Activated naive CD8-positive, alpha-beta T cell treated with anti-CD3 and anti-CD28 coated beads for 36 hours (primary cell): Measurements from ENCODE around the gene SPANXA2. TPM values are rescaled to one million over a fixed set of nuclear protein-coding genes. Genes with fewer than 3 reads are reported as not detected.
"Not testable (repeated sequence)": the region's sequence is repeated elsewhere in the genome, so short reads cannot be mapped to it uniquely, and the experiment has no call there.

ENCODE experiments used
- DNase-seq: peaks from one replicate; pipeline ENCODE4 v3.0.0; 2021
- H3K27ac Mint-ChIP-seq: one replicate; pipeline ENCODE4 v1.8.0; 2022; ENCODE audit warnings: mild to moderate bottlenecking, moderate library complexity, mixed read lengths
- H3K27me3 Mint-ChIP-seq: one replicate; pipeline ENCODE4 v1.8.0; 2022; ENCODE audit warnings: mild to moderate bottlenecking, mixed read lengths
- H3K36me3 Mint-ChIP-seq: one replicate; pipeline ENCODE4 v1.8.0; 2021; ENCODE audit warnings: mild to moderate bottlenecking, mixed read lengths
- H3K4me1 Mint-ChIP-seq: one replicate; pipeline ENCODE4 v1.8.0; 2021; ENCODE audit warnings: mixed read lengths
- H3K4me3 Mint-ChIP-seq: one replicate; pipeline ENCODE4 v1.8.0; 2022; ENCODE audit warnings: mild to moderate bottlenecking, moderate library complexity, mixed read lengths
- H3K9me3 Mint-ChIP-seq: one replicate; pipeline ENCODE4 v1.8.0; 2022; ENCODE audit warnings: mixed read lengths
- total RNA-seq, 2 experiments: library from RNA; stranded (reverse); gene quantifications; one replicate each; pipeline ENCODE4 v1.2.3, GENCODE V29; 2021

The SPANXA2 gene, protein sequence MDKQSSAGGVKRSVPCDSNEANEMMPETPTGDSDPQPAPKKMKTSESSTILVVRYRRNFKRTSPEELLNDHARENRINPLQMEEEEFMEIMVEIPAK
- total RNA-seq, result not detected

DNA sequence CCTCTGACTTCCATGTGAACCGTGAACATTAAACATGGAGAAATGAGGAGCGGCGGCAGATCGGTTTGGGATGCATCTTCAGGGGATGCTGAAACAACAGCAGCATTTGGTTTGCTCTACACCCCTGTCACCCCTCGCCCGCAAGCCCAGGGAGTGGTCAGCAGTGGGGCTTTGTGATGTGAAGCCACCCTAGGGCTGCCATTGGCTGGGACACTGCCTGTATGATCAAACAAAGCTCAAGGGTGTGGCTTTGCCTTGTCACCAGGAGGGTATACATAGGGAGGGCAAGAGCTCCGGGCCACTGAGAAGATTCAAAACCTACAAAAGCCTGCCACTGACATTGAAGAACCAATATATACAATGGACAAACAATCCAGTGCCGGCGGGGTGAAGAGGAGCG, at the start of gene SPANXA2:
Gene SPANXA2, plus strand, starts transcription at position 301 of the 400 bp plus-strand sequence. Its CDS starts 60 bp downstream, at position 361.
- H3K27ac Mint-ChIP-seq, DNase-seq, H3K4me3 Mint-ChIP-seq, H3K9me3 Mint-ChIP-seq, H3K27me3 Mint-ChIP-seq, H3K4me1 Mint-ChIP-seq, H3K36me3 Mint-ChIP-seq: not testable (repeated sequence)

DNA sequence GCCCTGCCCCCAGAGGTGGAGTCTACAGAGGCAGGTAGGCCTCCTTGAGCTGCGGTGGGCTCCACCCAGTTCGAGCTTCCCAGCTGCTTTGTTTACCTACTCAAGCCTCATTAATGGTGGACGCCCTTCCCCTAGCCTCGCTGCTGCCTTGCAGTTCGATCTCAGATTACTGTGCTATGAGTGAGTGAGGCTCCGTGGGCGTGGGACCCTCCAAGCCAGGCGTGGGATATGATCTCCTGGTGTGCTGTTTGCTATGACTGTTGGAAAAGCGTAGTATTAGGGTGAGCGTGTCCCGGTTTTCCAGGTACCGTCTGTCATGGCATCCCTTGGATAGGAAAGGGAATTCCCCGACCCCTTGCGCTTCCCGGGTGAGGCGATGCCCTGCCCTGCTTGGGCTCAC, 47.0 kb upstream of the SPANXA2 start:
- H3K4me1 Mint-ChIP-seq, H3K9me3 Mint-ChIP-seq, H3K27ac Mint-ChIP-seq, H3K4me3 Mint-ChIP-seq, H3K27me3 Mint-ChIP-seq, H3K36me3 Mint-ChIP-seq, DNase-seq: not testable (repeated sequence)

DNA sequence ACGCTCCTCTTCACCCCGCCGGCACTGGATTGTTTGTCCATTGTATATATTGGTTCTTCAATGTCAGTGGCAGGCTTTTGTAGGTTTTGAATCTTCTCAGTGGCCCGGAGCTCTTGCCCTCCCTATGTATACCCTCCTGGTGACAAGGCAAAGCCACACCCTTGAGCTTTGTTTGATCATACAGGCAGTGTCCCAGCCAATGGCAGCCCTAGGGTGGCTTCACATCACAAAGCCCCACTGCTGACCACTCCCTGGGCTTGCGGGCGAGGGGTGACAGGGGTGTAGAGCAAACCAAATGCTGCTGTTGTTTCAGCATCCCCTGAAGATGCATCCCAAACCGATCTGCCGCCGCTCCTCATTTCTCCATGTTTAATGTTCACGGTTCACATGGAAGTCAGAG, 4.9 kb upstream of the SPANXA2 start, which contains the start of gene SPANXA1:
Gene SPANXA1, minus strand, starts transcription at position 101 of the 400 bp plus-strand sequence. Its CDS starts 60 bp downstream, at position 41.
- not testable (repeated sequence) for H3K9me3 Mint-ChIP-seq, H3K27me3 Mint-ChIP-seq, H3K36me3 Mint-ChIP-seq, H3K4me1 Mint-ChIP-seq, H3K27ac Mint-ChIP-seq, DNase-seq, H3K4me3 Mint-ChIP-seq

DNA sequence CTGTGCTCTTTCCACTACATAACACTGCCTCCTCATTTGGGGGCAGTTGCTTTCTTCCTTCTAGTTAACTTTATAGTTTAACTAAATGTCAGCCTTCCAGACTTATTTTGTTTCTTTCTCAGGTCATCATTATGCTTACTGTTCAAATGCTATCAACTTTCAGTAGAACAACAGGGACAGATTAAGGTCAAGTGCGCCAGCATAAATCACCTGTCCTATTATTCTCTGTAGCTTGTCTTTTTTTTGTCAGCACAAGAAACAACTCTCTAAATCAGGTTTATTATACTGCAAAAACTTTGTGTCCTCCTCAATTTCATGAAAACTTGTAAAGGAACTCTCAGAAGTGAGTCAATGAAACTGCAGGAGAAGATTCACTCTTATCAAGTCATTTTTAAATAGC, 19.6 kb downstream of the SPANXA2 start:
- Mint-ChIP-seq H3K9me3 (peaks cover 7% of the 10 kb centered on the region), H3K36me3 (no peaks in the 10 kb centered on the region), H3K4me1 (no peaks in the 10 kb centered on the region), H3K27me3 (no peaks in the 10 kb centered on the region), H3K4me3 (no peak overlapping the region), H3K27ac (no peak overlapping the region)
- DNase-seq, result no peak

DNA sequence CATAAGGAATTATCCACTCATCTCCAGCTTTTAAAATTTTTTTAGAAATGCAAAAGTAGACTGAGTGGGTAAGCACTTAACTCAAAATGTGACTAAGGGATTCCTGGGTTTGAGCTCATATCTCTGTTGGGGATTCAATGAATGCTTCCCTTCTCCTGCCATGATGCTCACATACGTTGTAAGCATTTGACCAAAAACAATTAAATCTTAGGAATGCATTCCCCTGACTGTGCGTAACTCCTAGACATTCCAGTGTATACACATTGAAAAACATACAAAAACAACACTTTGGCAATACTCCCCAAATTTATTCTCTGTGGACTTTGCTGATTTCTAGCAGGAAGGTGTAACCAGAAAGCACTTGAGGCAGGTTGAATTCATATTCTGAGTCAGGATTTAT, 29.8 kb downstream of the SPANXA2 start:
- Mint-ChIP-seq H3K36me3 (no peaks in the 10 kb centered on the region), H3K4me1 (no peaks in the 10 kb centered on the region), H3K9me3 (peaks cover 2% of the 10 kb centered on the region), H3K27ac (no peak overlapping the region), H3K4me3 (no peak overlapping the region), H3K27me3 (no peaks in the 10 kb centered on the region)
- DNase-seq, result no peak

DNA sequence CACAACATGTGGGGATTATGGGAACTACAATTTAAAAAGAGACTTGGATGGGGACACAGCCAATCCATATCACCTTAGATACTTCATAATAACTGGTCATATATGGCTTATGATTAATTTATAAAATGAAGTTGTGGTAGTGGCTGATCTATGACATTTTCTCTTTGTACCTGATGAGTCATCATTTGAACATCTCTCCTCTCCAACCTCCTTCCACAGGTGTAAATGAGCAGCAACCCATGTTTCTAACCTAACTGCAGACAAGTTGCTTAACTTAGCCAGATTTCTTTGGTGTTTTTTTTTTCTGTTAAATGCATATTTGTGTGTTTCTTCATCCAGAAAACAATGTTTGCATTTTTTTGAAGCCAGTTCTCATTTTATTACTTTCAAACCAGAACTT, 42.6 kb downstream of the SPANXA2 start:
- no peaks in the 10 kb centered on the region for H3K4me1 Mint-ChIP-seq
- peaks cover 4% of the 10 kb centered on the region for H3K9me3 Mint-ChIP-seq
- no peaks in the 10 kb centered on the region for H3K27me3 Mint-ChIP-seq
- no peak overlapping the region for H3K27ac Mint-ChIP-seq
- DNase-seq, result no peak
- no peak overlapping the region for H3K4me3 Mint-ChIP-seq
- no peaks in the 10 kb centered on the region for H3K36me3 Mint-ChIP-seq

DNA sequence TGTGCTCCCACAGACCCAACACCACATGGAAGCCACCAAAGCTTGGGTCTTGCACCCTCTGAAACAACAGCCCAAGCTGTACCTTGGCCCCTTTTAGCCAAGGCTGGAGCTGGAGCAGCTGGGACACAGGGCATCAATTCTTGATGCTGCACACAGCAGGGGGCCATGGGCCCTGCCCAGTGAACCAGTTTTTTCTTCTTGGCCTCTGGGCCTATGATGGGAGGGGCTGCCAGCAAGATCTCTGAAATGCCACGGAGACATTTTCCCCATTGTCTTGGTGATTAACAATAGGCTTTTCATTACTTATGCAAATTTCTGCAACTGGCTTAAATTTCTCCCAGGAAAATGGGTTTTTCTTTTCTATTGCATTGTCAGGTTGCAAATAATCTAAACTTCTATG, 49.0 kb downstream of the SPANXA2 start:
- no peaks in the 10 kb centered on the region for H3K27me3 Mint-ChIP-seq
- H3K27ac Mint-ChIP-seq, result no peak overlapping the region
- no peaks in the 10 kb centered on the region for H3K36me3 Mint-ChIP-seq
- H3K4me3 Mint-ChIP-seq, result no peak overlapping the region
- H3K4me1 Mint-ChIP-seq, result no peaks in the 10 kb centered on the region
- H3K9me3 Mint-ChIP-seq, result no peaks in the 10 kb centered on the region
- DNase-seq, result no peak

Other genes with a start within 250 kb of the SPANXA2 start
- not detected for gene SPANXA1, start 5.0 kb upstream of the SPANXA2 start, total RNA-seq
- gene SPANXD, start 109.0 kb downstream of the SPANXA2 start, total RNA-seq, result not detected
- gene MAGEC3, start 248.6 kb downstream of the SPANXA2 start, total RNA-seq, result not detected